ENCODE results near the gene NCR3LG1.

The NCR3LG1 gene

DNA sequence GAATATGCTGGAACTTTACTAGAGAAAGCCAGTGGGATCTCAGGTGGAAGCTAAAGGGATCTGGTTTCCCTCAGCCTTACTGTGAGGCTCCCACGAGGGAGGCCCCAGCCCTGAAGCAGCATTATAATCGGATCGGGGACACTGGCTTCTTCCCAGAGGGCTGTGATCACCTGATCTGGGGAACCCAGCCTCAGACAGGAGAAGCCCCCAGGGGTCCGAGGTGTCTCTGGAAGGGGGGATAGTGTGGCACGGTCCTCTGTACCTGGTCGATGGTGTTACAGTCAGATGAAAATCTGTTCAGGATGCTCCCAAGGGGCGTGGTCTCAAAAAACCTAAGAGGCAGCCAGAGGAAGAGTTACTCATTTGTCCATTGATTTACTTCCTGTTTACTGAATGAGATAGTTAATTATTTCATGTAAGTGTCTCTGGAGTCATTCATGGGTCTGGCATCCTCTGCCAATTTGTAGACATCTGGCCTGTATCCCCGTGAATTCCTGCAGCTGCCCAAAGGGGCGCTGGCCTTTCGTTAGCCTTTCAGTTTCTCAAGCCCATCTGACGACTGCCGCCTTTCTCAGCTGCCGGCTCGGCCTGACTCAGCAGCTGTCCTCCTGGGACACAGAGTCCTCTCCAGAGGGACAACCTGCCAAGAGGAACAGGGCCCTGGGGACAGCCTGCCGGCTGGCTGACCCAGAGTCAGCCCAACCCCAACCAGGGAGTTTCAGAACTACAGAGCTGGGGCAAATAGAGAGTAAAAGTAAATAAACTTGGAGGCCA, 53.8 kb downstream of the NCR3LG1 start:
- ATAC-seq (replicated peaks) (no peak), DNase-seq (no peak)
- H3K27me3 Mint-ChIP-seq: no peaks in the 10 kb centered on the region
- no peaks in the 10 kb centered on the region for H3K36me3 Mint-ChIP-seq (ENCODE audit: insufficient read depth)
- H3K4me3 Mint-ChIP-seq: no peak overlapping the region
- no peaks in the 10 kb centered on the region for H3K4me1 Mint-ChIP-seq (ENCODE audit: low read depth in 2 of 2)
- no peak overlapping the region for H3K27ac Mint-ChIP-seq
- no peaks in the 10 kb centered on the region for H3K9me3 Mint-ChIP-seq

DNA sequence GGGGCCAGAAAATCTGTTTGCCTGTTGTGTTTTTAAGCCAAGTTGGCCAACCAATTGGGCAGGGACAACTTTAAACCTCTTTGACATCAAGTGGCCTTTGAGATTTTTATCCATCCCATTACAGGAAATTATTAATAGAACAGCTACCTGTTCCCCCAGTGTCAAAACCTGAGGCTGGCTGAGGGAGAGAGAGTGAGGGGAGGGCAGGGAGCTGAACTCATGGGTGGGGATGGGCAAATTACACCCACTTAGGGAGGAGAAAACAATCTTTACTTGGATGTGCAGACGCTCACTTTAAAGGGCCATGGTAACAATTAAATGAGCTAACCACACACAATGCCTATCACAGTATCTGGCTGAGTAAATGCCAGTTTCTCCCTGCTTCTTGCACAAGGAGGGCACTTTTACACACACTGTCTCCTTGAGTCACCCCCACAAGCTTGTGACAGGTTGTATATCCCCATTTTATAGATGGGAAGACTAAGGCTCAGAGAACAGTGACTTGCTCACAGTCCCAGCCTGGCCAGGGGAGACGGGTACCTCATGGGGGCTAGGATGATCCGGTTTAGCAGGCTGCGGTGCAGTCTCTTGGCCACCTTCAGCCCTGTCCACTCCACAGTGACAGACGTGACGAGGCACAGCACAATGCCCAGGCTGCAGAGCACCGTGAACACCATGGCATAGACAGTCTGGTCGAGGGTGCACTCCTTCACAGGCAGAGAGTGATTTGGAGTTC, 54.6 kb downstream of the NCR3LG1 start:
- H3K4me1 Mint-ChIP-seq (ENCODE audit: low read depth in 2 of 2): no peaks in the 10 kb centered on the region
- no peaks in the 10 kb centered on the region for H3K9me3 Mint-ChIP-seq
- ATAC-seq (replicated peaks) (no peak), DNase-seq (no peak)
- peaks cover 0 to 5% of the 10 kb centered on the region in 2 donors for H3K27me3 Mint-ChIP-seq
- no peaks in the 10 kb centered on the region for H3K36me3 Mint-ChIP-seq (ENCODE audit: insufficient read depth)
- H3K27ac Mint-ChIP-seq: no peak overlapping the region
- no peak overlapping the region for H3K4me3 Mint-ChIP-seq

DNA sequence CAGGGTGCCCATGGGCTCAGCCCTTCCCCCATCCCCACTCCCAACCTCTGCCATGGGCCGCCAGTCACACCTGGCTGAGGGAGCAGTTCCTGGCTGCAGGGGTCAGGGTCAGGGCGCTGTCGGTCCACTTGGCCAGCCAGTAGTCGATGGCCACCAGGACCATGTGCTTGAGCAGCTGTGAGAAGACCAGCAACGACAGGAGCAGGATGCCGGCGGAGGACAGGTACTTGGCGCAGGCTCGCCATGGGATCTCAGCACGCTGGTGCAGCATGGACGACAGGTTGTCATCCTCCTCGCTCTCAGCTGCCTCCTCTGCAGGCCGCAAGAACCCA, 55.2 kb downstream of the NCR3LG1 start:
- DNase-seq: no peak
- ATAC-seq (replicated peaks): no peak
- Mint-ChIP-seq H3K36me3 (ENCODE audit: insufficient read depth) (no peaks in the 10 kb centered on the region), H3K9me3 (no peaks in the 10 kb centered on the region), H3K27me3 (peaks cover 0 to 10% of the 10 kb centered on the region in 2 donors), H3K4me1 (ENCODE audit: low read depth in 2 of 2) (no peaks in the 10 kb centered on the region), H3K4me3 (no peak overlapping the region), H3K27ac (no peak overlapping the region)

DNA sequence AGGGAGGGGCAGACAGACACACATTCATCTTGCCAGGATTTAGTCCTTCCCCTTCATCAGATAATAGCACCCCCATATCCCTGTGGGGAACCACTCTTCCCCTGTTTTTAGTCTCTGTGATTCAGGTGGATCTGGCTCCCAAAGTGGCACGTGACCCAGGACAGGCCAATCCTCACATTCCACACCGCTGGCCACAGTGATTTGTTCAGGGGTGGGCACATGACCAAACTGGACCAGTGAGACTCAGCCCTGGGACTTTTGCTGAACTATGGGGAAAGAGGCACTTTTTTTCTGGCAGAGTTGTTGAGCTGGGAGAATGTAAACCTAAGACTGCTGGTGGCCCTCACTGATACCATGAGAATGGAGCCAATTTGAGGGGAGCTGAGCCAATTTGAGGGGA, 56.0 kb downstream of the NCR3LG1 start:
- peak overlapping the region in 1 of 2 donors; percentile 42 for H3K27ac Mint-ChIP-seq
- peaks cover under 1 to 18% of the 10 kb centered on the region in 2 donors for H3K27me3 Mint-ChIP-seq
- no peaks in the 10 kb centered on the region for H3K9me3 Mint-ChIP-seq
- DNase-seq (no peak), ATAC-seq (replicated peaks) (no peak)
- H3K4me3 Mint-ChIP-seq: no peak overlapping the region
- H3K4me1 Mint-ChIP-seq (ENCODE audit: low read depth in 2 of 2): no peaks in the 10 kb centered on the region
- no peaks in the 10 kb centered on the region for H3K36me3 Mint-ChIP-seq (ENCODE audit: insufficient read depth)

DNA sequence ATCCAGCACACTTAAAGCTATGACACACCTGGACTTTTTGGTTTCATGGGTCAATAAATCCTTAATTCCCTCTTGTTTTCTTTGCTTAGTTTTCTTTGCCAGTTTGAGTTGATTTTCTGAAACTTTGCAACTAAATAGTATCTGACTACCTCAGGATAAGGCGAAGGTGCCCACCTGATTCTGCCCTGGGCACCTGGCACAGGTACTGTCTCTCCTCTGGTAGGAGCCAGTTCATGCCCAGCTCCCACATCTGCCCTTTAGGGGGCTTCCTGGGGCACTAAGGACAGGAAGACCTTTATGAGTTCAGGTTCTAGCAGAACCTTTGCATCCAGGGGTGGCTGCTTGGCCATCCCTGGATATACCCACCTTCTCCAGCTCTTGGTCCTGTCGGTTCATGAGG, 56.4 kb downstream of the NCR3LG1 start:
- DNase-seq (no peak), ATAC-seq (replicated peaks) (no peak)
- Mint-ChIP-seq H3K9me3 (no peaks in the 10 kb centered on the region), H3K36me3 (ENCODE audit: insufficient read depth) (no peaks in the 10 kb centered on the region), H3K4me1 (ENCODE audit: low read depth in 2 of 2) (no peaks in the 10 kb centered on the region), H3K27me3 (peaks cover 6 to 23% of the 10 kb centered on the region in 2 donors), H3K27ac (no peak overlapping the region), H3K4me3 (no peak overlapping the region)

DNA sequence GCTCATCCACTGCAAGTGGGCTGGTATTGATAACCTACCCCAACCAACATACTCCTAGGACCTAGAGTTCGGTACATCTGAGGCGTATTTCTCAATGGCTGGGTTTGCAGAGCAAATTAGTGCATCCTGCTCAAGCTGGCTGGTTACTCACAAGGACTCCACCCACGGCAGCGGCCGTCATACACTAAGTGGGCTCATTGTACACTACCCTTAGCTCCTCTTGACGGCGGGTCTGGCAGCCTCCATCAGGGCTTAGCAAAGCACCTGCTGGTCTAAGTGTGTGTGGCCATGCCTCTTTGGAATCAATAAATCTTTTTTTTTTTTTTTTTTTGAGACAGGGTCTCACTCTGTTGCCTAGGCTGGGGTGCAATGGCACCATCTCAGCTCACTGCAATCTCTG, 57.0 kb downstream of the NCR3LG1 start:
- Mint-ChIP-seq H3K36me3 (ENCODE audit: insufficient read depth) (peaks cover 2% of the 10 kb centered on the region), H3K27ac (no peak overlapping the region)
- no peak for ATAC-seq (replicated peaks)

DNA sequence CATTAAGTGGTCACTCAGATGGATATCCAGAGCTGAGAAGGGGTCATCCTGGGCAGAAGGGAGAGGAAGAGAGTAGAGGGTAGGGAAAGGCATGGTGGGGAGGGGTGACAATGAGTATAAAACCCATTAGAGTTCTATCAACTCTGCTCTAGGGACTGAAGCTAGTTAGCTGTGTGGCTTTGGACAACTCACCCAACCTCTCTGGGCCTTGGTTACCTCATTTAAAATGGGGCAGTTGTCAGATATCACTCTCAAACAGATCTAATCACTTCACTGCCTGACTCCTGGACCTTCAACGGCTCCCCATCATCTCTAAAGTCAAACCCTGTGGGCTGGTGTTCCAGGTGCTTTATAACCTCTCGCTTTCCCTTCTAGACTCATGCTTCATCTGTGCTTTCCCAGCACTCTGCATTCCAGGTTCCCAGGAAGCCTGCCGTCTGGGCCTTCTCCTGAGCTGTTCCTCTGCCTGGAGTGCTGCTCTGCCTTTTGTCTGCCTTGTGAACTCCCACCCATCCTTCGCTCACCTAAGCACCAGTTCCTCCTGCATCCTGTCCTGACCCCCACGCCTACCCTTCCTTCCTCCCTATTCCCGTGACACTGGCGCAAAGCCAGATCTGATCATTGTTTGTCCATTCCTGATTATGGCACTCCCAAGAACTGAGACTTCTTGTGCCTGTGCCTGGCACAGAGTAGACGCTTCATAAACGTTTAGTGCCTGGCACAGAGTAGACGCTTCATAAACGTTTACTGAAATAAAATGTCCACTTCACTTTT, 59.2 kb downstream of the NCR3LG1 start:
- ATAC-seq (replicated peaks): no peak
- Mint-ChIP-seq H3K4me1 (ENCODE audit: low read depth in 2 of 2) (no peaks in the 10 kb centered on the region), H3K4me3 (no peak overlapping the region), H3K27me3 (peaks cover 23 to 50% of the 10 kb centered on the region in 2 donors), H3K36me3 (ENCODE audit: insufficient read depth) (peaks cover 2% of the 10 kb centered on the region), H3K27ac (no peak overlapping the region), H3K9me3 (no peaks in the 10 kb centered on the region)
- DNase-seq: no peak

More for the DNA sequence above, 57.0 kb downstream of the NCR3LG1 start:
- Mint-ChIP-seq H3K4me3 (no peak overlapping the region), H3K9me3 (no peaks in the 10 kb centered on the region), H3K4me1 (ENCODE audit: low read depth in 2 of 2) (no peaks in the 10 kb centered on the region), H3K27me3 (peaks cover 12 to 29% of the 10 kb centered on the region in 2 donors)
- DNase-seq: no peak

DNA sequence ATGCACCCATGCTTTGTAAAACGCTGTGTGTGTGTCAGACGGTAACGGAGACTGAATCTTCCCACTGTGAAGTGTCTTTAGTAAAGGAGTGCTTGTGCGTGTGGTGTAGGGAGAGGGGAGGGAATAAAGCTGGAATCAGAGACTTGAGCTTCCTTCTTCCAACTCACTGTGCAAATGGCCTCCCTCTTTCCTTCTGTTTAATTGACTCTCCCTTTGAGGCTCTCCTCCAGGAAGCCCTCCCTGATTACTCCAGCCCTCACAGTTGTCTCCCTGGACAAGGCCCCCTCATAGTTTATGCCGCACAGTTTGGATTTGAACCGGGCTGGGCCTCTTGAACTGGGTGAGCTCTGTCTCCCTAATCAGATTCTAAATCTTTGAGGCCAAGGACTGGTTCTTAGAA, 59.8 kb downstream of the NCR3LG1 start:
- H3K9me3 Mint-ChIP-seq: no peaks in the 10 kb centered on the region
- ATAC-seq (replicated peaks) (no peak), DNase-seq (no peak)
- H3K36me3 Mint-ChIP-seq (ENCODE audit: insufficient read depth): peaks cover 2% of the 10 kb centered on the region
- H3K27me3 Mint-ChIP-seq: peaks cover 27 to 51% of the 10 kb centered on the region in 2 donors
- no peak overlapping the region for H3K27ac Mint-ChIP-seq
- H3K4me1 Mint-ChIP-seq (ENCODE audit: low read depth in 2 of 2): no peaks in the 10 kb centered on the region
- H3K4me3 Mint-ChIP-seq: no peak overlapping the region

DNA sequence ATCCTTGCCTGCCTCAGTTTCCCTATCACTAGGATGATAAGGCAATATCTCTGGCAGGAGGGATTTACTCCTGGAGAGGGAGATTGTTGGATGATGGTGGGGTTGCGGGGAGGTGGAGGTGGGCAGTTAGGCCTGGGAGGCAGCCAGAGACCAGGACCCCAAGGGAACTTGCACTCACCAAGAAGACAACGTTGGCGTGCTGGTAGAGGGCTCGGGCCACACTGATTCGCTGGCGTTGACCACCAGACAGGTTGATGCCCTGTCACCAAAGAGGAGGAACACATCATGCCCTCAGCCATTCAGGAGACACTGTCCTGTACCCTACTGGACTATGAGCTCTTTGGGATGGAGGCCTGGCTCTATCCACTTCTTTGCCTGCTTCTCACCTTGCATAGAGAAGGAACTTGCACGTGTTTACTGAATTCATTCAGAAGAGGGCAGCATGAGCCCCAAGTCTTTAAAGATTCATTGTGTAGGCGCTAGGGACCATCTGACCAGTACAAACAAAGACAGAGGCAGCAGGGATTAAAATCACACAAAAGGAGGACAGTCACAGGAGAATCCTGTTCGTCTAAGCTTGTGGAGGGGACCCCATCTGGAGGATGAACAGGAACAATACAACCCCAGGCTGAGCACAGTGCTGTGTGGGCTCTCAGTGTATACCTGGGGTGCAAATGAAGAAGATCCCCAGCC, 61.0 kb downstream of the NCR3LG1 start:
- DNase-seq (no peak), ATAC-seq (replicated peaks) (no peak)
- no peak overlapping the region for H3K27ac Mint-ChIP-seq
- H3K9me3 Mint-ChIP-seq: no peaks in the 10 kb centered on the region
- peaks cover 39 to 63% of the 10 kb centered on the region in 2 donors for H3K27me3 Mint-ChIP-seq
- H3K4me3 Mint-ChIP-seq: no peak overlapping the region
- H3K36me3 Mint-ChIP-seq (ENCODE audit: insufficient read depth): peaks cover 2% of the 10 kb centered on the region
- H3K4me1 Mint-ChIP-seq (ENCODE audit: low read depth in 2 of 2): no peaks in the 10 kb centered on the region

DNA sequence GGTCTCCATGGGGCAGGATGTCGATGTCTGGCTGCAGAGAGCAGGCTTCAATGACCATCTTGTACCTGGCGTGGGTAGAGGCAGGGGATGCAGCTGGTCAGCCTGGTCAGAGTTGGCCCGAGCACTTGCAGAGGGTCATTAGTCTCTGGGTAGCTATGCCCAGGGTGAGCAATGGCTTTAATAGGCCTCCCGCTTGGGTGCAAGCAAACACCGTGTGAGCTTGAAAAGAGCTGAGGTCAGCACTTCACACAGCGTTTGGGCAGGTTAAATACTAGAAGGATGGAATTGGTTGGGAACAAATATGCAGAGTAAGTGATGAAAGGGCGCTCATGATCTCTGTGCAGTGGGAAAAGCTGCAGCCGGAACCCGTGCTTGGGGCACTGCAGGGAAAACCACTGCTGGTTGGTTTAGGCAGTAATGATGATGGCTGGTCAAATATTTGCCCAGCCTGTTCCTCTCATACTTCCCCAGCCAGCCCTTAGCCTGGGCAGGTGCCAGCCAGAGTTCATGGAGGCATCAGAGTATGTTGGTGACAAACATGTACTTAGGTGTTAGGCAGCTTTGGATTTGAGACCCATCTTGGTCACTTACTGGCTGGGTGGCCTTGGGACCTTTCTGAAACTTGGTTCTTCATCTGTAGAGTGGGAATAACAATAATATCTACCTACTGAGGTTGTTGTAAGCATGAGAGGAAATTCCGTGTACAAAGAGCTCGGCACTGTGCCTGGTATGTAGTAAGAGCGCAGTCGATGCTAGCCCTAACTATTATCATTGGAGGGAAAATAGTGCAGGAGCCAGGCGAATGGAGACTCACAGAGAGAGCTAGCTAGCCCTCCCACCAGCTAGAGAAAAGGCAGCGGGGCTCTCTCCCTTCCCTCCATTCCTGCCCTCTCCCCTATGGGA, 62.1 kb downstream of the NCR3LG1 start:
- no peaks in the 10 kb centered on the region for H3K9me3 Mint-ChIP-seq
- no peak overlapping the region for H3K4me3 Mint-ChIP-seq
- H3K27me3 Mint-ChIP-seq: peaks cover 46 to 74% of the 10 kb centered on the region in 2 donors
- ATAC-seq (replicated peaks) (no peak), DNase-seq (no peak)
- peaks cover 2% of the 10 kb centered on the region for H3K36me3 Mint-ChIP-seq (ENCODE audit: insufficient read depth)
- no peaks in the 10 kb centered on the region for H3K4me1 Mint-ChIP-seq (ENCODE audit: low read depth in 2 of 2)
- H3K27ac Mint-ChIP-seq: no peak overlapping the region

DNA sequence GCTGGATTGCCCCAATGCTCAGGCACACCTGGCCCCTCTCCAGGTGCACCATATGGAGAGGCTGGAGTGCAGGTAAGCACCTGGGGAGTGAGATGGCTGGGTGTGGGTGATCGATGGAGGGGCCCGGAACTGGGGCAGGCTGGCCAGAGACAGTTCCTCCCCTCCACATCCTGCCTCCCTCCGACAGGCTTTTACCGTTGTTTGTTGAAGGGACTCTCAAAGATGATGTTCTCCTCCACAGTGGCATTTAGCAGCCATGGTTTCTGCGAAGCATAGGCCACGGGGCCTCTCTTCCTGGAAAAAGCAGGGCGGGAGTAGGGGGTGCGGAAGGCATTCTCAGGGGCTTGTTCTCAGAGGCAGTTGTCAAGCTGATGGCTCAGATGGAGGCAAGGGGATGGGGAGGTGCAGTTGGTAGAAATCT, 62.7 kb downstream of the NCR3LG1 start:
- no peaks in the 10 kb centered on the region for H3K4me1 Mint-ChIP-seq (ENCODE audit: low read depth in 2 of 2)
- no peak for ATAC-seq (replicated peaks)

DNA sequence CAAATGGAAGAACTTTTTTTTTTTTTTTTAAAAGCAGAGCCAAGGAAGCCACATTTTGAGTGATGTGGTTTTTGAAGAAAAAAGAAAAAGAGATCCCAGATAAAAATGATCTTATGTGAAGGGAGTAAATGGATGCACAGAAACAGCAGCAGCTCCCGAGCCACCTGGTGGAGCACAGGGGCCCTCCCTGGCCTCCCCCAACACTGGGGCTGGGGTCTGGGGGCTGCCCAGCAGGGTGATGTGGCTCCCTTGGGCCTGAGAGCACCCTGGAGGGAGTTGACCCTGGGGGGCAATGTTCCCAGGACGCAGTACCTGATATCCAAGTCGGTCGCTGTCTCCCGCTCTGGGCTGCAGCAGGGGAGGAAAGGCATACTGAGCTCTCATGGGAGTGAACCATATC, 63.4 kb downstream of the NCR3LG1 start:
- Mint-ChIP-seq H3K9me3 (no peaks in the 10 kb centered on the region), H3K36me3 (ENCODE audit: insufficient read depth) (peaks cover 2% of the 10 kb centered on the region), H3K4me3 (no peak overlapping the region), H3K27ac (no peak overlapping the region), H3K4me1 (ENCODE audit: low read depth in 2 of 2) (no peaks in the 10 kb centered on the region), H3K27me3 (peaks cover 60 to 87% of the 10 kb centered on the region in 2 donors)
- DNase-seq (no peak), ATAC-seq (replicated peaks) (no peak)

More for the DNA sequence above, 62.7 kb downstream of the NCR3LG1 start:
- Mint-ChIP-seq H3K27me3 (peaks cover 53 to 80% of the 10 kb centered on the region in 2 donors), H3K9me3 (no peaks in the 10 kb centered on the region), H3K27ac (no peak overlapping the region), H3K4me3 (no peak overlapping the region), H3K36me3 (ENCODE audit: insufficient read depth) (peaks cover 2% of the 10 kb centered on the region)
- DNase-seq: no peak

Data from effector memory CD8-positive, alpha-beta T cell (primary cell).